K562 (cell line): ENCODE results near the gene CHML. TPM values are rescaled to one million over a fixed set of nuclear protein-coding genes. Genes with fewer than 3 reads are reported as not detected.

Source experiments
- ATAC-seq: fragments of 200-7000 bp; cut with Tn5 transposase; 3 replicates; pipeline ENCODE4 v1.9.1; 2020; ENCODE audit warnings: moderate library complexity
- BruUV-seq: library from RNA; stranded (reverse); fragments of 400-500 nt; replicated peaks from 2 replicates; lab custom pipeline; 2021; lab: Mats Ljungman, UMichigan
- CTCF ChIA-PET: fragments of 300-600 bp; formaldehyde crosslinking; extraction: SDS; loops from one replicate; lab custom pipeline; 2021; ENCODE audit warnings: low intra/inter-chr PET ratio; lab: Yijun Ruan, JAX
- POLR2A ChIA-PET: fragments of 300-600, 350-650 bp; sonication (Branson Sonifier 250); formaldehyde crosslinking; extraction: SDS; loops from one replicate; lab custom pipeline; 2021; ENCODE audit warnings: antibody characterized with exemption, inconsistent platforms; lab: Yijun Ruan, JAX
- DNase-seq, 4 experiments: peaks; one replicate each; pipeline versions ENCODE4 v3.0.0 to v3.0.0-alpha.2; 2011 to 2018; ENCODE audit warnings: low spot score in 3 of 4, mixed read lengths in 3 of 4; ENCODE audit errors: extremely low read depth in 1 of 4
- FAIRE-seq: peaks from 2 replicates; lab custom pipeline; 2011; peaks lifted over from hg19 to GRCh38; lab: Jason Lieb, UNC
- H2AFZ ChIP-seq: 2 replicates; pipeline ENCODE4 v1.6.0; 2011; ENCODE audit warnings: low read depth, low read length, control low read depth, inconsistent platforms
- H3K27ac ChIP-seq: fragments of 200-600 bp; 3 replicates; pipeline ENCODE4 v1.8.0; 2011; ENCODE audit warnings: low read depth, mild to moderate bottlenecking, control low read depth, inconsistent platforms, low read length, moderate library complexity, mixed read lengths; ENCODE audit errors: extremely low read depth
- H3K27me3 ChIP-seq, 2 experiments: fragments of 300-600 bp in 1 of 2; 2 replicates in 1 of 2; 3 replicates in 1 of 2; pipeline versions ENCODE4 v1.6.0 to v1.8.0; 2011; ENCODE audit warnings: inconsistent platforms in 2 of 2, low read length in 2 of 2, mild to moderate bottlenecking in 1 of 2, mixed read lengths in 1 of 2, moderate library complexity in 1 of 2; ENCODE audit not compliant: control insufficient read depth in 2 of 2, insufficient read depth in 2 of 2
- H3K36me3 ChIP-seq: fragments of 300-600 bp; 3 replicates; pipeline ENCODE4 v1.8.0; 2011; ENCODE audit warnings: mild to moderate bottlenecking, low read length, inconsistent platforms; ENCODE audit not compliant: control insufficient read depth, insufficient read depth
- H3K4me1 ChIP-seq, 2 experiments: fragments of 200-600 bp in 1 of 2; replicated peaks in 1 of 2; 2 replicates in 1 of 2; 3 replicates in 1 of 2; pipeline versions ENCODE4 v1.5.1 to v1.8.0; 2011; ENCODE audit warnings: inconsistent platforms in 2 of 2, low read length in 2 of 2, mild to moderate bottlenecking in 1 of 2, mixed read lengths in 1 of 2, moderate library complexity in 1 of 2; ENCODE audit not compliant: control insufficient read depth in 2 of 2, insufficient read depth in 2 of 2
- H3K4me2 ChIP-seq: 2 replicates; pipeline ENCODE4 v1.6.1; 2011; ENCODE audit warnings: low read length, control low read depth, inconsistent platforms, mixed read lengths; ENCODE audit not compliant: insufficient read depth
- H3K4me3 ChIP-seq: fragments of 200-600 bp; sonication (generic), shearing (Covaris generic); 2 replicates; pipeline ENCODE4 v1.5.1; 2016; ENCODE audit warnings: control low read depth, inconsistent platforms
- H3K79me2 ChIP-seq: fragments of 200-600 bp; 3 replicates; pipeline ENCODE4 v1.8.0; 2011; ENCODE audit warnings: low read length, inconsistent platforms; ENCODE audit not compliant: control insufficient read depth, insufficient read depth
- H3K9ac ChIP-seq, 2 experiments: 2 replicates each; pipeline versions ENCODE4 v1.6.0 to v1.6.1; 2011; ENCODE audit warnings: low read depth in 2 of 2, low read length in 2 of 2, control low read depth in 1 of 2, inconsistent platforms in 1 of 2, mild to moderate bottlenecking in 1 of 2, mixed read lengths in 1 of 2; ENCODE audit not compliant: insufficient read depth in 1 of 2
- H3K9me1 ChIP-seq: one replicate; pipeline ENCODE4 v1.6.0; 2011; ENCODE audit warnings: inconsistent platforms, mild to moderate bottlenecking, low read length, moderate library complexity; ENCODE audit not compliant: control insufficient read depth, insufficient read depth
- H3K9me3 ChIP-seq: replicated peaks from 2 replicates; pipeline ENCODE4 v1.5.1; 2011; ENCODE audit warnings: low read depth, low read length, inconsistent platforms; ENCODE audit not compliant: control insufficient read depth, insufficient read depth
- H4K20me1 ChIP-seq: replicated peaks from 2 replicates; pipeline ENCODE4 v1.6.1; 2011; ENCODE audit warnings: low read length, inconsistent platforms, mixed read lengths; ENCODE audit not compliant: control insufficient read depth, insufficient read depth
- ARHGAP35 ChIP-seq: fragments of 450-650 bp; IDR thresholded peaks from 2 replicates; pipeline ENCODE4 v1.6.1; 2018; ENCODE audit not compliant: partially characterized antibody
- CBFA2T2 ChIP-seq: fragments of 450-650 bp; conservative IDR thresholded peaks from 2 replicates; pipeline ENCODE4 v1.6.1; 2017; ENCODE audit warnings: mild to moderate bottlenecking
- GATAD2B ChIP-seq: fragments of 450-650 bp; IDR thresholded peaks from 2 replicates; pipeline ENCODE4 v1.6.1; 2017; ENCODE audit warnings: mild to moderate bottlenecking, borderline replicate concordance
- HNRNPL ChIP-seq: fragments of 200-400 bp; formaldehyde crosslinking; IDR thresholded peaks from 2 replicates; pipeline ENCODE4 v1.6.1; 2017; ENCODE audit warnings: low read depth, mild to moderate bottlenecking, low read length
- SIRT6 ChIP-seq: IDR thresholded peaks from one replicate; pipeline ENCODE4 v1.6.1; 2012; ENCODE audit warnings: low read depth, mild to moderate bottlenecking, control low read depth, inconsistent platforms, low read length, moderate library complexity
- ZC3H4 ChIP-seq: sonication (generic); formaldehyde crosslinking; IDR thresholded peaks from 2 replicates; pipeline ENCODE4 v1.9.0; 2021; ENCODE audit warnings: missing genetic modification reagents, borderline replicate concordance
- WGBS: fragments of 100-300 bp; shearing (Covaris generic); methylation state at CpG from one replicate; pipeline ENCODE4 v1.1.6; 2016; ENCODE audit warnings: low coverage, mixed read lengths; ENCODE audit not compliant: insufficient coverage; ENCODE audit errors: missing lambda C conversion rate; 5-methylcytosine and 5-hydroxymethylcytosine counted together
- in situ Hi-C: fragments of 300-500 bp; cut with MboI; formaldehyde crosslinking; loops from 4 replicates; pipeline ENCODE4 v1.15.0; 2018; ENCODE audit warnings: inconsistent platforms, mixed read lengths
- intact Hi-C: fragments of 100-400 bp; cut with micrococcal nuclease; formaldehyde crosslinking; loops from 2 replicates; pipeline ENCODE4 v1.14.2; 2022
- polyA plus RNA-seq, 8 experiments: library from polyadenylated mRNA; depleted of rRNA in 4 of 8; stranded (reverse) in 5 of 8; unstranded in 3 of 8; fragments of >200 nt; fragmentation: Nextera tagmentation in 2 of 8; fragmentation: Illumina TruSeq in 1 of 8; extraction: Ambion mirVana in 2 of 8; extraction: Trizol in 1 of 8; gene quantifications; 2 replicates each; pipeline versions ENCODE4 v1.2.1 to v1.2.3, GENCODE V29; 2011 to 2014; ENCODE audit warnings: inconsistent platforms in 1 of 8, missing spikeins in 1 of 8
- total RNA-seq, 7 experiments: library from RNA; depleted of rRNA in 6 of 7; stranded (reverse); fragments of >200 nt in 6 of 7; fragmentation: Illumina TruSeq in 2 of 7; extraction: Trizol in 2 of 7; gene quantifications; 2 replicates each; pipeline versions ENCODE4 v1.2.1 to v1.2.3, GENCODE V29; 2011 to 2021; ENCODE audit warnings: low replicate concordance in 1 of 7
- TF ChIP-seq, protein P1 (sequence below): sonication (generic); formaldehyde crosslinking; IDR thresholded peaks from 2 replicates; pipeline ENCODE4 v1.4.0; 2020; ENCODE audit warnings: mild to moderate bottlenecking, missing genetic modification reagents
- TF ChIP-seq, protein P2 (sequence below), 2 experiments: fragments of 250-450 bp in 1 of 2; fragments of 450-650 bp in 1 of 2; sonication (Bioruptor Pico) in 1 of 2; IDR thresholded peaks; 2 replicates each; pipeline versions ENCODE4 v1.6.1 to v1.8.0; 2016 to 2021; ENCODE audit warnings: mild to moderate bottlenecking in 2 of 2, moderate library complexity in 2 of 2, missing compliant biosample characterization in 1 of 2, missing genetic modification characterization in 1 of 2

The CHML gene
- total and polyA plus RNA-seq, 9 of the 15 experiments (the other 6 are each of a cell fraction or from before 2014, with no cell fraction given) = 13.0 to 88.3 (median 62.8) TPM

GRCh38 chr1:241648159-241648558 lies 8.0 kb upstream of the CHML start:
- no peaks in the 10 kb centered on the region for H4K20me1 ChIP-seq
- POLR2A ChIA-PET = interaction anchor here (0.7 to 1.9 kb wide), 2 partner anchors 9 to 1586 kb away, joined by 3 to 4 read pairs; no protein-coding TSS in a partner anchor
- CTCF ChIA-PET = no interaction called here
- no peak overlapping the region for H3K27ac ChIP-seq
- no peaks in the 10 kb centered on the region for H3K79me2 ChIP-seq
- 67% methylated on average over 1 of the region's 1 CpG for WGBS
- no TSS peak for BruUV-seq
- no peaks in the 10 kb centered on the region for H3K4me1 ChIP-seq
- FAIRE-seq (no peak), DNase-seq (no peak)
- in situ Hi-C loops (no loop called here), intact Hi-C loops (no loop called here)
- no peaks in the 10 kb centered on the region for H3K36me3 ChIP-seq
- H3K4me2 ChIP-seq = no peak overlapping the region
- no peaks in the 10 kb centered on the region for H3K27me3 ChIP-seq
- H2AFZ ChIP-seq = peak overlapping the region; percentile 25; the same call in 1 of the 2 replicates
- H3K4me3 ChIP-seq = no peak overlapping the region
- no peaks in the 10 kb centered on the region for H3K9me3 ChIP-seq
- H3K9ac ChIP-seq = no peak overlapping the region
- no peaks in the 10 kb centered on the region for H3K9me1 ChIP-seq
- no peak for TF ChIP-seq ARHGAP35
- TF ChIP-seq, protein P1, sequence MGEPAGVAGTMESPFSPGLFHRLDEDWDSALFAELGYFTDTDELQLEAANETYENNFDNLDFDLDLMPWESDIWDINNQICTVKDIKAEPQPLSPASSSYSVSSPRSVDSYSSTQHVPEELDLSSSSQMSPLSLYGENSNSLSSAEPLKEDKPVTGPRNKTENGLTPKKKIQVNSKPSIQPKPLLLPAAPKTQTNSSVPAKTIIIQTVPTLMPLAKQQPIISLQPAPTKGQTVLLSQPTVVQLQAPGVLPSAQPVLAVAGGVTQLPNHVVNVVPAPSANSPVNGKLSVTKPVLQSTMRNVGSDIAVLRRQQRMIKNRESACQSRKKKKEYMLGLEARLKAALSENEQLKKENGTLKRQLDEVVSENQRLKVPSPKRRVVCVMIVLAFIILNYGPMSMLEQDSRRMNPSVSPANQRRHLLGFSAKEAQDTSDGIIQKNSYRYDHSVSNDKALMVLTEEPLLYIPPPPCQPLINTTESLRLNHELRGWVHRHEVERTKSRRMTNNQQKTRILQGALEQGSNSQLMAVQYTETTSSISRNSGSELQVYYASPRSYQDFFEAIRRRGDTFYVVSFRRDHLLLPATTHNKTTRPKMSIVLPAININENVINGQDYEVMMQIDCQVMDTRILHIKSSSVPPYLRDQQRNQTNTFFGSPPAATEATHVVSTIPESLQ (CRISPR knock-in tag) = no peak
- no peak for TF ChIP-seq GATAD2B
- TF ChIP-seq, protein P2, sequence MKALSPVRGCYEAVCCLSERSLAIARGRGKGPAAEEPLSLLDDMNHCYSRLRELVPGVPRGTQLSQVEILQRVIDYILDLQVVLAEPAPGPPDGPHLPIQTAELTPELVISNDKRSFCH (CRISPR knock-in tag; IDR thresholded peaks at IDR 0.05) = no peak
- TF ChIP-seq, protein P2 (tag; IDR thresholded peaks at IDR 0.05) = no peak
- no peak for TF ChIP-seq HNRNPL
- TF ChIP-seq ZC3H4 (CRISPR knock-in tag) = no peak
- TF ChIP-seq CBFA2T2 = no peak
- TF ChIP-seq SIRT6 = no peak
- TF ChIP-seq, all 486 proteins: peak for 0
- ATAC-seq = no peak
